G401 (cell line): ENCODE results near the gene PHACTR1. TPM values are rescaled to one million over a fixed set of nuclear protein-coding genes. Genes with fewer than 3 reads are reported as not detected.

Source experiments
- DNase-seq: peaks from one replicate; pipeline ENCODE4 v3.0.0-alpha.2; 2015; ENCODE audit warnings: low spot score
- in situ Hi-C: cut with HindIII; loops from 2 replicates; pipeline ENCODE4 v1.10.0; 2016; ENCODE audit warnings: low sequenced_read_pairs, mixed read lengths
- total RNA-seq: library from RNA; depleted of rRNA; stranded (reverse); fragments of >200 nt; shearing (Covaris generic); gene quantifications from 2 replicates; pipeline ENCODE4 v1.2.3, GENCODE V29; 2014

PHACTR1 gene
- total RNA-seq, 1 experiment from 2014 or later: not detected

GRCh38 chr6:13186861-13187260, 470.3 kb downstream of the PHACTR1 start:
- in situ Hi-C loops: no loop called here
- no peak for DNase-seq

GRCh38 chr6:13187692-13188091, 471.1 kb downstream of the PHACTR1 start:
- in situ Hi-C loops: no loop called here

GRCh38 chr6:13188306-13188705, 471.7 kb downstream of the PHACTR1 start:
- in situ Hi-C loops: no loop called here
- no peak for DNase-seq

More at GRCh38 chr6:13187692-13188091, 471.1 kb downstream of the PHACTR1 start:
- DNase-seq: no peak

- in situ Hi-C loops: no loop called here
- DNase-seq: no peak
These were observed 473.1 kb downstream of the PHACTR1 start for GRCh38 chr6:13189710-13190109.

- in situ Hi-C loops: no loop called here
- DNase-seq: no peak
These were observed 473.8 kb downstream of the PHACTR1 start for GRCh38 chr6:13190376-13190775.

GRCh38 chr6:13191461-13191860, 474.9 kb downstream of the PHACTR1 start:
- in situ Hi-C loops: no loop called here

GRCh38 chr6:13194852-13195251, 478.3 kb downstream of the PHACTR1 start:
- in situ Hi-C loops: no loop called here
- peak; percentile 10 for DNase-seq

More at GRCh38 chr6:13191461-13191860, 474.9 kb downstream of the PHACTR1 start:
- DNase-seq: no peak

- DNase-seq: no peak
- in situ Hi-C loops: no loop called here
These were observed 479.2 kb downstream of the PHACTR1 start for GRCh38 chr6:13195803-13196202.

- in situ Hi-C loops: no loop called here
- no peak for DNase-seq
These were observed 481.6 kb downstream of the PHACTR1 start for GRCh38 chr6:13198168-13198567.

GRCh38 chr6:13201336-13201735, 484.8 kb downstream of the PHACTR1 start:
- no peak for DNase-seq
- in situ Hi-C loops: no loop called here

GRCh38 chr6:13203145-13203544, 486.6 kb downstream of the PHACTR1 start:
- DNase-seq: no peak
- in situ Hi-C loops: no loop called here

GRCh38 chr6:13205106-13205505, 488.5 kb downstream of the PHACTR1 start:
- DNase-seq: no peak
- in situ Hi-C loops: no loop called here

- DNase-seq: no peak
- in situ Hi-C loops: no loop called here
These were observed 495.5 kb downstream of the PHACTR1 start for GRCh38 chr6:13212096-13212495.

GRCh38 chr6:13212538-13212937, 496.0 kb downstream of the PHACTR1 start:
- no peak for DNase-seq
- in situ Hi-C loops: no loop called here

- DNase-seq: no peak
- in situ Hi-C loops: no loop called here
These were observed 498.8 kb downstream of the PHACTR1 start for GRCh38 chr6:13215390-13215789.

- in situ Hi-C loops: no loop called here
- DNase-seq: no peak
These were observed 499.9 kb downstream of the PHACTR1 start for GRCh38 chr6:13216236-13217014.

- in situ Hi-C loops: no loop called here
- no peak for DNase-seq
These were observed 500.8 kb downstream of the PHACTR1 start for GRCh38 chr6:13217206-13217905.

GRCh38 chr6:13220266-13220665, 503.7 kb downstream of the PHACTR1 start:
- in situ Hi-C loops: no loop called here
- DNase-seq: no peak

GRCh38 chr6:13222048-13222447, 505.5 kb downstream of the PHACTR1 start:
- in situ Hi-C loops: no loop called here
- no peak for DNase-seq

GRCh38 chr6:13226071-13226470, 509.5 kb downstream of the PHACTR1 start:
- DNase-seq: no peak
- in situ Hi-C loops: no loop called here
